Neural progenitor cell (in vitro differentiated cells): ENCODE measurements around the gene ZDHHC1. TPM values are rescaled to one million over a fixed set of nuclear protein-coding genes. Genes with fewer than 3 reads are reported as not detected.

ENCODE experiments used
- DNase-seq: peaks from one replicate; pipeline ENCODE4 v3.0.0-alpha.2; 2016; ENCODE audit warnings: low spot score
- H2AFZ ChIP-seq: fragments of 200-600 bp; sonication (generic); replicated peaks from 2 replicates; pipeline ENCODE4 v1.6.1; 2016; ENCODE audit warnings: antibody characterized with exemption
- H3F3A ChIP-seq: fragments of 200-600 bp; sonication (generic); 2 replicates; pipeline ENCODE4 v1.6.1; 2016; ENCODE audit warnings: antibody characterized with exemption, low read depth
- H3K27ac ChIP-seq: fragments of 200-600 bp; sonication (generic); 2 replicates; pipeline ENCODE4 v1.5.1; 2016; ENCODE audit warnings: mild to moderate bottlenecking
- H3K27me3 ChIP-seq: fragments of 200-600 bp; sonication (generic); 2 replicates; pipeline ENCODE4 v1.6.1; 2016; ENCODE audit warnings: mild to moderate bottlenecking, moderate library complexity
- H3K36me3 ChIP-seq: fragments of 200-600 bp; sonication (generic); 2 replicates; pipeline ENCODE4 v1.5.1; 2016
- H3K4me1 ChIP-seq: fragments of 200-600 bp; sonication (generic); 2 replicates; pipeline ENCODE4 v1.6.1; 2016; ENCODE audit warnings: mixed run types
- H3K4me2 ChIP-seq: fragments of 200-600 bp; sonication (generic); 2 replicates; pipeline ENCODE4 v1.6.1; 2016
- H3K4me3 ChIP-seq: fragments of 200-600 bp; sonication (generic); 2 replicates; pipeline ENCODE4 v1.5.1; 2016
- H3K79me2 ChIP-seq: fragments of 200-600 bp; sonication (generic); 2 replicates; pipeline ENCODE4 v1.6.1; 2016; ENCODE audit warnings: low read depth
- H3K9ac ChIP-seq: fragments of 200-600 bp; sonication (generic); 2 replicates; pipeline ENCODE4 v1.6.1; 2016
- H3K9me3 ChIP-seq: fragments of 200-600 bp; sonication (generic); 2 replicates; pipeline ENCODE4 v1.5.1; 2016; ENCODE audit warnings: low read depth
- H4K20me1 ChIP-seq: fragments of 200-600 bp; sonication (generic); 2 replicates; pipeline ENCODE4 v1.6.1; 2016; ENCODE audit warnings: low read depth
- H3K27ac Mint-ChIP-seq: 3 replicates; pipeline ENCODE4 v1.8.0; 2021; ENCODE audit warnings: mixed read lengths
- H3K27me3 Mint-ChIP-seq: 2 replicates; pipeline ENCODE4 v1.8.0; 2022; ENCODE audit warnings: low read depth, mild to moderate bottlenecking, inconsistent platforms, moderate library complexity, mixed read lengths; ENCODE audit not compliant: insufficient read depth
- H3K36me3 Mint-ChIP-seq: 3 replicates; pipeline ENCODE4 v1.8.0; 2021; ENCODE audit warnings: mixed read lengths
- H3K4me1 Mint-ChIP-seq: 3 replicates; pipeline ENCODE4 v1.8.0; 2021; ENCODE audit warnings: mixed read lengths
- H3K4me3 Mint-ChIP-seq: 3 replicates; pipeline ENCODE4 v1.8.0; 2021; ENCODE audit warnings: mild to moderate bottlenecking, moderate library complexity, mixed read lengths
- H3K9me3 Mint-ChIP-seq: 3 replicates; pipeline ENCODE4 v1.8.0; 2020; ENCODE audit warnings: mixed read lengths
- CTCF ChIP-seq: fragments of 200-600 bp; sonication (generic); IDR thresholded peaks from 2 replicates; pipeline ENCODE4 v1.5.1; 2017; ENCODE audit warnings: antibody characterized with exemption, mild to moderate bottlenecking
- EZH2 ChIP-seq: fragments of 200-600 bp; sonication (generic); IDR thresholded peaks from 2 replicates; pipeline ENCODE4 v1.6.1; 2017; ENCODE audit warnings: antibody characterized with exemption, mild to moderate bottlenecking, moderate library complexity
- EZH2phosphoT487 ChIP-seq: fragments of 200-600 bp; sonication (generic); IDR thresholded peaks from 2 replicates; pipeline ENCODE4 v1.6.1; 2017; ENCODE audit warnings: antibody characterized with exemption
- total RNA-seq: library from RNA; depleted of rRNA; stranded (reverse); fragments of >200 nt; gene quantifications from 2 replicates; pipeline ENCODE4 v1.2.3, GENCODE V29; 2015; ENCODE audit warnings: low replicate concordance

Gene ZDHHC1
- total RNA-seq, 1 donor from 2014 or later: 1.5 TPM

- H3K27me3 Mint-ChIP-seq: peaks cover 15% of the 10 kb centered on the region
- TF ChIP-seq CTCF (no peak), EZH2 (no peak), EZH2phosphoT487 (no peak)
- no peak overlapping the region for H3K27ac ChIP-seq
These were observed 19.9 kb downstream of the ZDHHC1 start for GRCh38 chr16:67396159-67397035.

GRCh38 chr16:67395458-67396158, 20.7 kb downstream of the ZDHHC1 start:
- no peaks in the 10 kb centered on the region for H3K79me2 ChIP-seq
- TF ChIP-seq EZH2phosphoT487 (no peak), EZH2 (no peak), CTCF (no peak)
- Mint-ChIP-seq H3K9me3 (no peaks in the 10 kb centered on the region), H3K27ac (peak overlapping the region; percentile 21), H3K27me3 (peaks cover 13% of the 10 kb centered on the region), H3K4me1 (peaks cover 41% of the 10 kb centered on the region), H3K4me3 (peak overlapping the region; percentile 60), H3K36me3 (no peaks in the 10 kb centered on the region)
- peak; percentile 67 for DNase-seq
- H3K4me3 ChIP-seq: peak overlapping the region; percentile 22
- H2AFZ ChIP-seq: no peak overlapping the region
- no peak overlapping the region for H3K27ac ChIP-seq
- H4K20me1 ChIP-seq: peaks cover 16% of the 10 kb centered on the region
- H3K4me2 ChIP-seq: peak overlapping the region; percentile 60
- H3K36me3 ChIP-seq: no peaks in the 10 kb centered on the region
- no peak overlapping the region for H3K9ac ChIP-seq
- H3K9me3 ChIP-seq: no peaks in the 10 kb centered on the region
- H3F3A ChIP-seq: peaks cover 40% of the 10 kb centered on the region
- peaks cover 47% of the 10 kb centered on the region for H3K4me1 ChIP-seq
- peaks cover 69% of the 10 kb centered on the region for H3K27me3 ChIP-seq

More at GRCh38 chr16:67396159-67397035, 19.9 kb downstream of the ZDHHC1 start:
- Mint-ChIP-seq H3K9me3 (no peaks in the 10 kb centered on the region), H3K4me3 (peak overlapping the region; percentile 71), H3K27ac (peak overlapping the region; percentile 79), H3K36me3 (no peaks in the 10 kb centered on the region), H3K4me1 (peaks cover 35% of the 10 kb centered on the region)
- Histone ChIP-seq H3K4me2 (peak overlapping the region; percentile 60), H3K4me3 (peak overlapping the region; percentile 22), H3K4me1 (peaks cover 47% of the 10 kb centered on the region), H3K9ac (no peak overlapping the region), H3K27me3 (peaks cover 63% of the 10 kb centered on the region), H4K20me1 (peaks cover 16% of the 10 kb centered on the region), H3K9me3 (no peaks in the 10 kb centered on the region), H3F3A (peaks cover 40% of the 10 kb centered on the region), H3K36me3 (no peaks in the 10 kb centered on the region), H2AFZ (no peak overlapping the region), H3K79me2 (no peaks in the 10 kb centered on the region)
- peak; percentile 97 for DNase-seq

- Histone ChIP-seq H4K20me1 (peaks cover 16% of the 10 kb centered on the region), H3K9ac (no peak overlapping the region), H3K4me2 (peak overlapping the region; percentile 60), H3K79me2 (no peaks in the 10 kb centered on the region), H3K4me3 (no peak overlapping the region), H3K9me3 (no peaks in the 10 kb centered on the region), H2AFZ (no peak overlapping the region), H3K27ac (no peak overlapping the region), H3F3A (peaks cover 40% of the 10 kb centered on the region), H3K36me3 (no peaks in the 10 kb centered on the region), H3K27me3 (peaks cover 69% of the 10 kb centered on the region), H3K4me1 (peaks cover 47% of the 10 kb centered on the region)
- Mint-ChIP-seq H3K4me1 (peaks cover 45% of the 10 kb centered on the region), H3K9me3 (no peaks in the 10 kb centered on the region), H3K4me3 (peak overlapping the region; percentile 60), H3K27ac (no peak overlapping the region), H3K27me3 (peaks cover 14% of the 10 kb centered on the region), H3K36me3 (no peaks in the 10 kb centered on the region)
- TF ChIP-seq EZH2phosphoT487: no peak
- TF ChIP-seq EZH2: no peak
- no peak for TF ChIP-seq CTCF
- DNase-seq: no peak
These were observed 21.2 kb downstream of the ZDHHC1 start for GRCh38 chr16:67395105-67395457.
